HG02623 (cell line): ENCODE results near the gene NDUFC1.
"Not testable (repeated sequence)": the region's sequence is repeated elsewhere in the genome, so short reads cannot be mapped to it uniquely, and the experiment has no call there.

ENCODE experiments used
- ATAC-seq: cut with Tn5 transposase; IDR thresholded peaks from one replicate; pipeline ENCODE4 v1.9.1; 2021; ENCODE audit warnings: moderate library complexity; ENCODE audit not compliant: unreplicated experiment

NDUFC1 gene

GRCh38 chr4:139301821-139302611 lies at the start of gene NDUFC1:
Gene NDUFC1 (minus strand): TSS chr4:139302477. CDS start chr4:139295798, 6,679 bp downstream.
- peak; percentile 31 for ATAC-seq

DNA sequence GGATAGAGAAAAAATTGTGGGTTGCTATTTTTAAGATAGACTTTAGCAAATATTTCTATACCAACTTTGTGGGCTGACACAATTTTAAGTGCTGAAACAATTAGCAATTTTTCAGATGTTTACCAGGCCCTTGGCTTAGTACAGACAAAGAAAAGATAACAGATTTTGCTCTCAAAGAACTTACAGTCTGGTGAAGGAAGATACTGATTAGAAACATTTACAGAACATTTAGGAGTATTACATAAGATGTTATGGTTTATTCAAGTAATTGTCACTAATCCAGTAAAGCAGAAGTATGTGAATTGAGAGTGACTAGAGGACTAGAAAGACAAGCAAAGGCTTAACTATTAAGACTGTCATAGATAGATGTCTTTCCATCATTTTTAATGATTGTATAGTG lies 35.3 kb upstream of the NDUFC1 start:
- ATAC-seq, result no peak

- no peak for ATAC-seq
Measured at GRCh38 chr4:139333046-139333445, 30.8 kb upstream of the NDUFC1 start.

DNA sequence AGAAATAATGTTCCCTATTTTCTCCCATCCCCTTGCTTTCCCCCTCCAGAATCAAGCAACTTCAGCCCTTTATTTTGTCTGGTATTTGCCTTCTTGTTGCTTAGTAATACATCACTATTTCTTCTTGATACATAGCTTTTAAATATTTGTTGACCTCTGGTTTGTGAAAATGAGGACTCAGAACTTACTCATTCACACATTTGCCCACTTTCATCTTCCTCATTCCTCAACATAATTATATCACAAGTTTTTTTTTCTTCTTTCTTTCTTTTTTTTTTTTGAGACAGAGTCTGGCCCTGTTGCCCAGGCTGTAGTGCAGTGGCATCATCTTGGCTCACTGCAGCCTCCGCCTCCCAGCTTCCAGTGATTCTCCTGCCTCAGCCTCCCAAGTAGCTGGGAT lies 28.9 kb upstream of the NDUFC1 start:
- ATAC-seq, result no peak

DNA sequence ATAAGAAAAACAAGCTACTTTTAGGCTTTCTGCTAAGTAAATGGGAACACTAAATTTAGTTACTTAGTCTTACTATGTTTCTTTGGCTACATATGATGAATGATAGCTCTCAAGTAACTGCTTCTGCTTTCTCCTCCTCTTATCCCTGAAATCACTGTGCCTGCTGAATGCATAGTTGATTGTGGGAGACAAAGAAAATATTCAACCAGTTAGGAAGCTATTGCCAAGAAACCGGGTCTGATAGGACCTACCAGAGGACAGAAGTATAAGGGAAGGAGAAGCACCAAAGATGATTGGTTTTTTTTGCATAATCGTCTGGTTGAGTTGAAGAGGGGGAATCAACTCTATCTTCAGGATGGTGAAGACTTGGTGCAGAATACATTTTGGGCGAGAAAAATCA lies 28.0 kb upstream of the NDUFC1 start:
- ATAC-seq, result no peak

DNA sequence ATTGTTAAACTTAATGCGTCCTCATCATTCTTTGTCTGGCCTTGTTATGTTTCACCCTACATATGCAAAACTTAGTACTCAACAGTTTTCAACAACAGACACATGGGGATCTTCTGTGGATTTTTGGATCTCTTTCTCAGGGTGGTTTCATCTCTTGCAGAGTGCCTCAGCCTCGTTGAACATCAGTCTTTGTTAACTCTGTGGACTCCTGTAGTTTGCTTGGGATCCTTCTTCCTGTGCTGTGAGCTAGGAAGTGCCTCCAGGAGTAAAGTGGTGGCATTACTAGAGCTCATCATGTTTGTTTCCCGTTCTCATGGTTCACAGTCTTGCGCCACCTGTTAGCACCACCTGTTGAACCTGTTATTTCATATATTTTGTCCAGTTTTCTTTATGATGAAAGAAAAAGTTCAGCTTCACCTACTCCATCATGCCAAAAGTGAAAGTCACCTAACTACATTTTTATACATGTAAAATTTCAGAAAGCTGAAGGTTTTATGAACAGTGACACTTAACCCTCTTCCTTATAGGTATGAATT lies 27.5 kb upstream of the NDUFC1 start:
- ATAC-seq, result no peak

DNA sequence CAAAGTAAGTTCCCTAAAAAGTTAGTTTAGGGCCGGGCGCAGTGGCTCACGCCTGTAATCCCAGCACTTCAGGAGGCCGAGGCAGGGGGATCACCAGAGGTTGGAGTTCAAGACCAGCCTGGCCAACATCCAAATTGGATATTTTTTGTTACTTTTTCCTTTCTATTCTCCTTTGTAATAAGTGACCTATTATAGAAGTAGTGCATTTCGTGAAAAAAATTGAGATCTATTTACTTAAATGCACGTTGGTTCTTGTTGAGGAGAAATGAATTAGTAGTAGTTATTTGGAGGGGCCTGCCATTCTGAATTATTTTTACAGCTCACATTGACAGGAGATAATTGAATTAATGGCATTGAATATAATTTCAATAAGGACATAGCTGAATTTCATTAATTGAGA lies 22.3 kb upstream of the NDUFC1 start:
- no peak for ATAC-seq

- ATAC-seq, result not testable (repeated sequence)
Measured at GRCh38 chr4:139322541-139322940, 20.3 kb upstream of the NDUFC1 start.

GRCh38 chr4:139322070-139322469 lies 19.8 kb upstream of the NDUFC1 start:
- ATAC-seq, result not testable (repeated sequence)

DNA sequence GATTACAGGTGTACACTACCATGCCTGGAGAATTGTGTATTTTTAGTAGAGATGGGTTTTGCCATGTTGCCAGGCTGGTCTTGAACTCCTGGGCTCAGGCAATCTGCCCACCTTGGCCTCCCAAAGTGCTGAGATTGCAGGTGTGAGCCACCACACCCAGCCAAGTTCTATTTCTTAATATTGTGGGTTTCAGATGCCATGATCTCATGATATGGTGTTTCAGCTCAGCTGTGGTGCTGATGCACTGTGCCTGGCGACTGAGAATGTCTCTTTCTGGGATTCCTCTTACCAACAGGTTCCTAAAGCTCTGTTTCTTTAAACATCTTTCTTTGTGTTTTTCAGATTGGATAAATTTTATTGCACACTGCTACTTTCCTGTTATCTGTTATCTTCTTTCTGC lies 17.3 kb upstream of the NDUFC1 start:
- no peak for ATAC-seq

DNA sequence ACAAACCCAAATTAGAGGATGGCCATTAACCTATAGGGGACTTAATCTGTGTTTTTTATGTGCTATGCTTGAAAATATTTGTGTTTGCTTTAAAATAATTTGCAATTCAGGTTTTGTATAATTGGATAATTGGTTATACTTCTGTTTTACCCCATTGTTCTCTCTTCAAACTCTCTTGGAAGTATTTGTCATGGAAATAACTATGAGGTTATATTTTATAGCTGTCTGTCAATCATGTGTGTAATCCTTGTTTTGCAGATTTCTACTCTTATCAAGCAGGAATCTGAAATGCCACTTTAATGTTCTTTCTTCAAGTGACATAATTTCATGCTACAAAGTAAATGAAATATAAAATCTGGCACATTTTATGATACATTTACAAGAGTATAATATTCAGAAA lies 15.4 kb upstream of the NDUFC1 start:
- ATAC-seq, result no peak

DNA sequence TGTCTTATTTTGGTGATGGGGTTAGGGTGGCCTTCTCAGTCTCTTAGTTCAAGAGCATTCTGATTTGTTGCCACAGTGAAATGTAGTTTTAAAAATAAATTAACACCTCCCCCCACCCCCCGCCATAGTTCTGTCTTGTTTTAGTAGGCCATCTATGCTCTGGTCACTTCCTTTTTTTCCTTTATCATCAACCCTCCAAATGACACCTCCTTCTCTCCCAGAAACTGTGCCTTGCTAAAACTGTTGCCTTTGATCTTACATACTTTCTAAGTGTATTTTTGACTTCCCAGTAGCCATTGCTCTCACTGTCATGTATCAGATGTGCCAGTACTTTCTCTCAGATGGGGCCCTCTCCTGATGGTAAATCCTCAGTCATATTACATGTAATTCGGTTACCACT lies 14.5 kb upstream of the NDUFC1 start:
- ATAC-seq, result no peak

GRCh38 chr4:139315221-139315675 lies 13.0 kb upstream of the NDUFC1 start:
- peak; percentile 78 for ATAC-seq

DNA sequence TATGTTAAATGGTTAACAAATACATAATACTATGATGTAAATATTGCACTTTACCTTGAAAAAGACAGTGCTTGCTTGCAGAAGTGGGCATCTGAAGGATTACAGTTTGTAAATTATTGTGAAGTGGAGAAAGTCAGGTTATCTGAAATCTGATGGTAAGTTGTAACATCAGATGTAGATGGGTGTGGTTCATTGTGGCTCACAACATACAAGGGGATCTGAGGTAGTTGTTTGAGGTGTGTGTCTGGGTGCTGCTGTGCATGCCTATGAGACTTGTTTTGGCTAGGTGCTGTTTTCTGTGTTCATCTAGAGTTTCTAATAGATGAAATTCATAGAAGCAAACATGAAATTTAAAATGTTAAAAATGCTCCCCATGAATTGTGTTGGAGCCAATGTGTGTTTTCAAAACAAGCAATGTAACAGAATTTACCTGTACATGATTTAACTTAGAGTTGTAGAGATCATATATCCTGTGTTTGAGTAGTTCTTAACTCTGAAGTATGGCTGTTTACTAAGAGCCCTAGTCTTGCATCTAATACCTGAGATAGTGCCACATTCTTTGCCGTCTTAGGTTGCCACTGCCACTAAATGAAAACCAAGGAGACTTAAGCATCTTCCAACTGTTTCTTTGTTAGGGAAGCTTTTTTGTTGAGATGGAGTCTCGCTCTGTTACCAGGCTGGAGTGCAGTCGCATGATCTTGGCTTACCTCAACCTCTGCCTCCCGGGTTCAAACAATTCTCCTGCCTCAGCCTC lies 11.9 kb upstream of the NDUFC1 start:
- ATAC-seq, result no peak

DNA sequence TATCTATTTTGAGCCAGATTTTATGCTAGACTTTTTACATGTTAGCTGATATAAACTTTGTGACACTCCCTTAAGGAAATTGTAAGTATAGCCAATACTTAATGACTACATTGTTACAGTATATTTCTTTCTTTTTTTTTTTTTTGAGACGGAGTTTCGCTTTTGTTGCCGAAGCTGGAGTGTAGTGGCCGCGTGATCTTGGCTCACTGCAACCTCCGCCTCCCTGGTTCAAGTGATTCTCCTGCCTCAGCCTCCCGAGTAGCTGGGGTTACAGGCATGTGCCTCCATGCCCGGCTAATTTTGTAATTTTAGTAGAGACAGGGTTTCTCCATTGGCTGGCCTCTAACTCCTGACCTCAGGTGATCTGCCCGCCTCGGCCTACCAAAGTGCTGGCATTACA lies 11.1 kb upstream of the NDUFC1 start:
- ATAC-seq, result not testable (repeated sequence)

DNA sequence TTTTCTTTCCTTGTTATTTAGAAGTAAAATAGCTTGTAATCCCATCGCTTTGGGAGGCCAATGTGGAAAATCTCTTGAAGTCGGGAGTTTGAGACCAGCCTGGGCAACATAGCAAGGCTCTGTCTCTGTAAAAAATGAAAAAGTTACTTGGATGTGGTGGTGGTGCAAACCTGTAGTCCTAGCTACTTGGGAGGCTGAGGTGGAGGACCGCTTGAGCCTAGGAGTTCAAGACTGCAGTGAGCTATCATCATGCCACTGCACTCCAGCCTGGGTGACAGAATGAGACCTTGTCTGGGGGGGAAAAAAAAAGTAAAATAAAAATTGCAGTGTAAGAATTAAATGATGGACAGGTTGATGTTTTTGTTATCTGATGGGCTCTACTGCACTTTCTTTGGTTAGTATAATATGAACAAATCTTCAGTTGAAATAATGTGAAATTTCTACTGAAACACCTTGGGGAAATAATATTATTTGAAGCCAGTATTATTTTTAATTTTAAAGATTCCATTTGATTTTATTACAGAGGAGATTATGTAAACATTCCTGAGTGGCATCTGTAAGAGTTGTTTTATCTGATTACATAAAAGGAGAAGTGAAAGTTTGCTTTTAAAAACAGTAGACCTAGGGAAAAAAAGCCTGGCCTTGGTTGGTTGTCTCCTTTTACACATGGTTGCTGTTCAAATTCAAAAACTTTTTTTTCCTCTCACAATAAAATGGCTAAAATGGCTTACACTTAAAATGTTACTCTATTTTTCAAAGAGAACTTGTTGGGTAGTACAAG lies 10.5 kb upstream of the NDUFC1 start:
- ATAC-seq, result no peak

GRCh38 chr4:139311909-139312308 lies 9.6 kb upstream of the NDUFC1 start:
- no peak for ATAC-seq

- ATAC-seq, result no peak
Measured at GRCh38 chr4:139304920-139305319, 2.6 kb upstream of the NDUFC1 start.

- peak; percentile 83 for ATAC-seq
Measured at GRCh38 chr4:139301113-139301820, 1.0 kb downstream of the NDUFC1 start, which contains the start of gene NAA15. Gene NAA15 (plus strand): TSS chr4:139301505. CDS start chr4:139301778, 273 bp downstream.

DNA sequence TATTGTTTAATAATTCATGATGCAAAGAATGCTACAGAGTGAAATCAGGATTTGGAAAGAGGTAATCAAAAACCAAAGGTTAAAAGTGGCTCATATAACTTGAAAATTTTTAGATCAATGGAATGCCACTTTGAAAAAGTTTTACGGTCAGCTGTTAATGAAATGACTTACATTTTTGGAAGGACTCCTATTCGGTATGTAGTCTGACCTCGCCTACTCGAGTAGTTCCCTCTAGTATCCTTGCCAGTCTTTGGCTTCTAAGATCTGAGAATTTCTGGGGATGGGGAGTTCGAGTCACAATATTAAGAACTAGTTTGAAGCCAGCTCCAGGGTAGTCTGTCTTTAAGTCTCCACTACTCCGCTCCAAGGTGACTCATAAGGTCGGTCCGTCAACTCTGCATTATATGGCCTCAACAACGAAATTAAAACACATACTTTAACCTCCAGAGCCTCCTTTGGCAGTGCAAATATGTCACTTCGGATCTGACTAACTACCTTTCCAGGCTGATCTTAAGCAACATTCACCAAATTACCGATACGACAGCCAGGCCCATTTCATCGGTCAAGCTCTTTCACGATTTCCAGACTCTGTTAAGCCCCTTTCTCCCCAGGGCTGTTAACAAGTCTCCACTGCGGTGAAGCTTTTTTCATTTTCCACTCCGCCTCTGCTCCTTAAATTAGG lies 1.7 kb downstream of the NDUFC1 start:
- peak; percentile 3 for ATAC-seq
